Osteoblast (primary cell): ENCODE data around the gene MTOR. TPM values are rescaled to one million over a fixed set of nuclear protein-coding genes. Genes with fewer than 3 reads are reported as not detected.

ENCODE experiments used
- DNase-seq: peaks from one replicate; pipeline ENCODE4 v3.0.0; 2011; ENCODE audit warnings: low spot score, mixed read lengths; ENCODE audit not compliant: insufficient read length; ENCODE audit errors: missing footprints
- H2AFZ ChIP-seq: 2 replicates; pipeline ENCODE4 v1.6.0; 2011; ENCODE audit warnings: mild to moderate bottlenecking, low read length
- H3K27ac ChIP-seq: 2 replicates; pipeline ENCODE4 v1.5.1; 2011; ENCODE audit warnings: mild to moderate bottlenecking, low read depth, low read length, moderate library complexity
- H3K27me3 ChIP-seq: 2 replicates; pipeline ENCODE4 v1.6.0; 2012; ENCODE audit warnings: mild to moderate bottlenecking, control low read depth, inconsistent platforms, low read length, moderate library complexity; ENCODE audit not compliant: insufficient read depth
- H3K36me3 ChIP-seq: 2 replicates; pipeline ENCODE4 v1.5.1; 2011; ENCODE audit warnings: mild to moderate bottlenecking, low read length, control low read depth, moderate library complexity; ENCODE audit not compliant: insufficient read depth
- H3K4me1 ChIP-seq: 2 replicates; pipeline ENCODE4 v1.5.1; 2011; ENCODE audit warnings: mild to moderate bottlenecking, low read length, control low read depth, moderate library complexity; ENCODE audit not compliant: insufficient read depth
- H3K4me2 ChIP-seq: 2 replicates; pipeline ENCODE4 v1.6.0; 2011; ENCODE audit warnings: mild to moderate bottlenecking, low read length; ENCODE audit not compliant: insufficient read depth
- H3K4me3 ChIP-seq: fragments of 200-600 bp; sonication (generic); 3 replicates; pipeline ENCODE4 v1.5.1; 2012; ENCODE audit warnings: mild to moderate bottlenecking, low read length, inconsistent platforms; ENCODE audit not compliant: insufficient read depth
- H3K79me2 ChIP-seq: 2 replicates; pipeline ENCODE4 v1.6.0; 2012; ENCODE audit warnings: mild to moderate bottlenecking, low read length, control low read depth, inconsistent platforms; ENCODE audit not compliant: insufficient read depth
- H3K9me3 ChIP-seq: 2 replicates; pipeline ENCODE4 v1.5.1; 2011; ENCODE audit warnings: low read depth, low read length, control low read depth
- H4K20me1 ChIP-seq: 2 replicates; pipeline ENCODE4 v1.6.0; 2012; ENCODE audit warnings: mild to moderate bottlenecking, low read length, control low read depth; ENCODE audit not compliant: insufficient read depth
- total RNA-seq: library from RNA; depleted of rRNA; stranded (reverse); fragments of >200 nt; gene quantifications from 2 replicates; pipeline ENCODE4 v1.2.3, GENCODE V29; 2012
- TF ChIP-seq, protein P1 (sequence below): IDR thresholded peaks from 2 replicates; pipeline ENCODE4 v1.5.1; 2011; ENCODE audit warnings: mild to moderate bottlenecking, low read depth, low read length, moderate library complexity; ENCODE audit errors: extremely low read depth

The MTOR gene
- total RNA-seq, 1 donor = 34.0 TPM

- Histone ChIP-seq H3K36me3 (peaks cover 74% of the 10 kb centered on the region), H3K4me1 (peaks cover 9% of the 10 kb centered on the region), H4K20me1 (peaks cover 3% of the 10 kb centered on the region), H3K4me3 (no peak overlapping the region), H3K27me3 (no peaks in the 10 kb centered on the region), H3K4me2 (no peak overlapping the region), H3K27ac (no peak overlapping the region), H3K9me3 (no peaks in the 10 kb centered on the region), H2AFZ (no peak overlapping the region), H3K79me2 (no peaks in the 10 kb centered on the region)
- TF ChIP-seq, protein P1, sequence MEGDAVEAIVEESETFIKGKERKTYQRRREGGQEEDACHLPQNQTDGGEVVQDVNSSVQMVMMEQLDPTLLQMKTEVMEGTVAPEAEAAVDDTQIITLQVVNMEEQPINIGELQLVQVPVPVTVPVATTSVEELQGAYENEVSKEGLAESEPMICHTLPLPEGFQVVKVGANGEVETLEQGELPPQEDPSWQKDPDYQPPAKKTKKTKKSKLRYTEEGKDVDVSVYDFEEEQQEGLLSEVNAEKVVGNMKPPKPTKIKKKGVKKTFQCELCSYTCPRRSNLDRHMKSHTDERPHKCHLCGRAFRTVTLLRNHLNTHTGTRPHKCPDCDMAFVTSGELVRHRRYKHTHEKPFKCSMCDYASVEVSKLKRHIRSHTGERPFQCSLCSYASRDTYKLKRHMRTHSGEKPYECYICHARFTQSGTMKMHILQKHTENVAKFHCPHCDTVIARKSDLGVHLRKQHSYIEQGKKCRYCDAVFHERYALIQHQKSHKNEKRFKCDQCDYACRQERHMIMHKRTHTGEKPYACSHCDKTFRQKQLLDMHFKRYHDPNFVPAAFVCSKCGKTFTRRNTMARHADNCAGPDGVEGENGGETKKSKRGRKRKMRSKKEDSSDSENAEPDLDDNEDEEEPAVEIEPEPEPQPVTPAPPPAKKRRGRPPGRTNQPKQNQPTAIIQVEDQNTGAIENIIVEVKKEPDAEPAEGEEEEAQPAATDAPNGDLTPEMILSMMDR = no peak
- no peak for DNase-seq
These were observed 132.5 kb downstream of the MTOR start for GRCh38 chr1:11129649-11130390.

DNA sequence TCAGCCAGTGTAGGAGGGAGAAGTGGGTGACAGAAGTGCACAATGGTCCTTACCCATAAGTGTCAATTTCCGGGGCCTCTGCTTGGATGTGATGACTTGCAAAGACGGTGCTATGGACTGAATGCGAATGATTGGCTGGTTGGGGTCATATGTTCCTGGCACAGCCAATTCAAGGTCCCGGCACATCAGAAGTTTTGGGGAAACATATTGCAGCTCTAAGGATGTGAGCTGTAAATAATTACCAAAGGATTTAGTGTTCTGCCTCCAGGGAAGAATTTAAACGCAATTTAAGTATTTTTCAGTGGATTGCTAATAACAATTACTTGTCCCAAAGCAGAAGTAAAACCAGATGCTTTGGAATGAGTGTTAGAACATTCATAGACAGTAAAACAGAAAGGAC lies 135.8 kb downstream of the MTOR start:
- no peak for DNase-seq
- no peaks in the 10 kb centered on the region for H3K4me1 ChIP-seq
- peaks cover 72% of the 10 kb centered on the region for H3K36me3 ChIP-seq

DNA sequence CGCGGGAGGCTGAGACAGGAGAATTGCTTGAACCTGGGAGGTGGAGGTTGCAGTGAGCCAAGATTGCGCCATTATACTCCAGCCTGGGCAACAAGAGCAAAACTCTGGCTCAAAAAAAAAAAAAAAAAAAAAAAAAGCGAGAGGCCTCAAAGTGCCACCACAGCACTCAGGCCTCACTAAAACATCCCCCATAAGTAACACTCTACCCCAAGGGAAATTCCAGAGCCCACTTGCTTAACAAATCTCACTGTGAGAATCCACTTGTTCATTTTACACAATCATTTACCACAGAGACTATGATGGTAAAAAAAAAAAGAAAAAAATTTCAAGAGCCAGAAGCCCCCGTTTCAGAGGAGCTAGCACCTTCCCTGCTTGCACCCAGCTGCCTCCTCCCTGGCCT lies 136.4 kb downstream of the MTOR start:
- no peak for DNase-seq
- Histone ChIP-seq H4K20me1 (no peaks in the 10 kb centered on the region), H3K27ac (no peak overlapping the region), H3K4me3 (no peak overlapping the region), H3K9me3 (no peaks in the 10 kb centered on the region), H3K27me3 (no peaks in the 10 kb centered on the region), H3K4me2 (no peak overlapping the region), H3K36me3 (peaks cover 77% of the 10 kb centered on the region), H3K79me2 (no peaks in the 10 kb centered on the region), H3K4me1 (no peaks in the 10 kb centered on the region), H2AFZ (no peak overlapping the region)
- TF ChIP-seq, protein P1 = no peak

More for the DNA sequence above, 135.8 kb downstream of the MTOR start:
- Histone ChIP-seq H3K27ac (no peak overlapping the region), H3K4me2 (no peak overlapping the region), H4K20me1 (no peaks in the 10 kb centered on the region), H2AFZ (no peak overlapping the region), H3K79me2 (no peaks in the 10 kb centered on the region), H3K9me3 (no peaks in the 10 kb centered on the region), H3K4me3 (no peak overlapping the region), H3K27me3 (no peaks in the 10 kb centered on the region)
- TF ChIP-seq, protein P1 = no peak

GRCh38 chr1:11124965-11125364 lies 137.4 kb downstream of the MTOR start:
- Histone ChIP-seq H3K27ac (no peak overlapping the region), H4K20me1 (no peaks in the 10 kb centered on the region), H2AFZ (no peak overlapping the region), H3K36me3 (peaks cover 69% of the 10 kb centered on the region), H3K4me2 (no peak overlapping the region), H3K9me3 (no peaks in the 10 kb centered on the region), H3K4me3 (no peak overlapping the region), H3K27me3 (no peaks in the 10 kb centered on the region), H3K79me2 (no peaks in the 10 kb centered on the region), H3K4me1 (no peaks in the 10 kb centered on the region)
- TF ChIP-seq, protein P1 = no peak
- DNase-seq = no peak
